CD4-positive, alpha-beta T cell treated with Interleukin-17A for 4 hours (primary cell): ENCODE measurements around the gene MALRD1.

Experiments used
- DNase-seq: peaks from one replicate; pipeline ENCODE4 v3.0.0-alpha.2; 2020; ENCODE audit warnings: mixed read lengths

MALRD1 gene

DNA sequence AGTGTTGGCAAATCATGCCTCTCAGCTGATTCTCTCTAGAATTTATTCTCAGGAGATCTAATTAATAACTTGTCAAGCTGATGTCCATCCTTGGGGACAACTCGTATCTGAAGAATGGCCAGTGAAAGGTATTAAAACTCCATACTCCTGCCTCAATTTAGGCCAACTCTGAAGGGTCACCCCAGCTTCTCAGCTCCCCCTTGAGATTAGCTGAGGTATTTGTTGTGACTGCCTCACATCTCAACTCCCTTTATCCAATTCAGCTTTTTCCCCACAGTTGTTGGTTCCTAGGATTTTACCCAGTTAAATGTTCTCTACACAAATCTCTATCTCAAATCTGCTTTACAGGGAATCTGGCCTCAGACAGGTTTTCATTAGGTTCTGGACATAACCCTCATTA is 182.4 kb downstream of the MALRD1 start:
- no peak for DNase-seq

DNA sequence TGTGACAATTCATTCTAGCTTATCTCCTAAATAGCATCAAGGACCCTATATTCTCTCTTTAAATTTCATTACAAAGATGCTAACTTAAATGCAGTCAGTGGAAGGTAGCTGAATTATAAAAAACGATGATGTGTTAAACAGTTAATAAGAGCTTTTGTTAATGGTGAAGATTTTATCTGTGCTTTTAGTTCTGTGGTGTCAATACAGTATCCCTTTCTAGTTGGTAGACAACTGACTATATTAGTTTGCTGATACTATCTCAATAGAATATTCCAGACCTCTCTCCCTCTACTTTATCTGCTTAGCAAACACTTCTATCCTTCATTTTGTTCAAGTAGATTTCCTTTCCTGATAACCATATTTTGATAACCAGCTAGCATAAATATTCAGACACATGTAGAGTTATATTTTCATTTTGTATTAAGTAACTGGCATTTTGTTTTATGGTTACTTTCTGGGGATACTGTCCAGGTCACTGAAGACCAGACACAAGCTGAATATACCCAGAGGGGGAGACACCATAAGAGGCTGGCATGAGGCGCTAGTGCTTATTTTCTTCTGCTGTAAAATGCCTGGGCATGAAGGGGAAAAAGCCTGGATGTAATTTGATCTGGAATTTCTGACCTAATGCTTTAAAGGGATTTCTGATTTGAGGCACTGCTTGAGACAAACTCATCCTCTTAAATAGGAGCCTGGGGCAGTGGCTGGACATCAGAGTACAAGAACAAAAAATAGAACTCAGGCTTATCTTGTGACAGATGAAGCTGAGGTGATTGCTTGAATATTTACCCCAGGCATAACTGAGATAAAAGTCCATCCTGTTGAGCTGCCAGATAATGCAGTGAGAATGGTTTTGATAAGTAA is 197.5 kb downstream of the MALRD1 start:
- DNase-seq: no peak

DNA sequence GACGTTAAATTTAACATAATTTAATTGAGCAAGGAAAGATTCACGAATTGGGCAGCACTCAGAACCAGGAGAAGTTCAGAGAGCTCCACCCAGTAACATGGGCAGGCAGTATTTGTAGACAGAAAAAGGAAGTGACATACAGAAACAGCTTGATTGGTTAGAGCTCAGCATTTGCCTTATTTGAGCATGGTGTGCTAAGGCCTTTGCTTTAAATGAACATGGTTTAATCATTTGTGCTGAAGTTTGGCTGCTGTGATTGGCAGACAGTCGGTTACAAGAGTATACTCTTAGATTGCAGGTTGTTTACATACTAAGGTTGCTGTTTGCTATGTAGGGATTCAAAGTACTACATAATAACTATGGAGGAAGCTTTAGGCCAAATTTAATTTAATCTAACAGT is 199.2 kb downstream of the MALRD1 start:
- no peak for DNase-seq

DNA sequence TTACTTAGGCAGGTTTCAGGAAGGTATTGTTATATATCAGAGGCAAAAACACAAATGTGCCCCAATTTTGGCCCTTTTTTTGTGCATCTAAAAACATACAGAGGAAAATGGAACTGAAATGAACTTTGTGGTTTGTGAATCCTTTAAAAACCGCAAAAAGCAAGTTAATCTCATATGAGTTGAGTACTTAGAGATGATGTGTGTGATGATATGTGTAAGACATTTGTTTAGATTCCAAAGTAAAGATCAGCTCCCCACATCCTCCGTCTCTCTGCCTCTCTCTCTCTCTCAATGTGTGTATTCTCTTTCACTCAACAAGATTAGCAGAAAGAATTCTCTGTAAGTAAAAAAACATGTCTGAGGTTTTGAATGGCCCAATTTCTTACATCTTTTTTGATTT is 201.9 kb downstream of the MALRD1 start:
- no peak for DNase-seq

DNA sequence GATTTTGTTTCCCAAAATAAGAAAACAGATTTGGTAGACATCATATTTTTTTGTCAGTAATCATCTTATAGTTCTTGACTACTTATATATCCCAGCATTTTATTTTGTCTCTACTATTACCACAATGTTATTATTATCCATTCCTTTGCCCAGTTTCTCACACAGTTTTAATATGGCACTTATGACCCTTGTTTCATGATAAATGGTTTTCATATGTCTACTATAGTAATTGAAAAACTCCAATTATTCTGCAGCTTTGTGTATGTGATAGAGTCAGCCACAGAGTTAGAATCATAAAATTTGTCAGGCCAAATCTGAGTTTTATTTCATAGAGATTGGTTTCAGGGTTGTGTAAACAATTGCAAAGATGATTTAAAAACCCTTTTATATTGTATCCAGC is 203.9 kb downstream of the MALRD1 start:
- no peak for DNase-seq

DNA sequence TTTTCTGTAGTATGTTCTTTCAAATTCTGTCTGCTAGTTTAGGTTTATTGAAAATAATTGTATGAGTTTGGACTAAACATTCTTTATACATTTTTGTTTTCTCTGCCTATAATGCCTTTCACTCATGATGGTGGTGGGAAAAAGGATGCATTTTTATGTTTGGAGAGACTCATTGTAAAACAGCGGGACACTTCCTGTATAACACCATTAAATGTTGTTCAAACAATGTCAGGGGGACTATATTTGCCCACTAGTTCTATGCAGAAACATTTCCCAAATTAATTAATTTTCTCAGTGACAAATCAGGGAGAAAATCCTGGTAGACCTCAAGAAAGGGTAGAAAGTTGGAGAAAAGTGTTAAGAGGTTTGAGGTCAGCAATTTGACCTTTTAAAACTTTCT is 207.7 kb downstream of the MALRD1 start:
- no peak for DNase-seq

DNA sequence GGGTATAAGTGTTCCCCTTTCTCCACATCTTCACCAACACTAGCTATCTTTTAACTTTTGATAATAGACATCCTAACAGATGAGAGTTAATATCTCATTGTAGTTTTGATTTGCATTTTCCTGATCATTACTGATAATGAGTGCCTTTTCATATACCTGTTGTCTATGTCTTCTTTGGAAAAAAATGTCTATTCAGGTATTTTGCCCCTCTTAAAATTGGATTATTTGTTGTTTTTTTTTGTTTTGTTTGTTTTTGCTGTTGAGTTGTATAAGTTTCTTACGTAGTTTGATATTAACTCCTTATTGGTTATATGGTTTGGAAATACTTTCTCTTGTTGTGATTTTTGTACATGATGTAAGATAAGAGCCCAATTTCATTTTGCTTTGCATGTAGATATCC is 214.7 kb downstream of the MALRD1 start:
- DNase-seq: no peak

DNA sequence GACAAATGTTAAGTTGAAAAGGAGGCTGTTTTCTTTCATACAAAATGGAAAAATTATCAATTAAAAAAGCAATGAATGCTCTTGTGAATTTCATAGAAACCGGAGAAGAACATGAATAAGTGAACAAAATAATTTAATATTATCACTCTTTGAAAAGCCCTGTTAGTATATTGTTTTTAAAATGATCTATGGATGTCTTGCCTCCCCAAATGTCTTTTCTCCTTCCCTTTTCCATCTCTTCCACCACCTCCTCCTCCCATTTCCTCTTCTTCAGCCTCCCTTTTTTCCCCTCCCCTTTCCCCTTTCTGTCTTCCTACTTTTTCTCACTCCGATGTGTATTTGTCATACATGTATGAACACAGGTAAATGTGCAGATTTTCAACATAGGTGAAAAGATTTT is 234.7 kb downstream of the MALRD1 start:
- DNase-seq: no peak

DNA sequence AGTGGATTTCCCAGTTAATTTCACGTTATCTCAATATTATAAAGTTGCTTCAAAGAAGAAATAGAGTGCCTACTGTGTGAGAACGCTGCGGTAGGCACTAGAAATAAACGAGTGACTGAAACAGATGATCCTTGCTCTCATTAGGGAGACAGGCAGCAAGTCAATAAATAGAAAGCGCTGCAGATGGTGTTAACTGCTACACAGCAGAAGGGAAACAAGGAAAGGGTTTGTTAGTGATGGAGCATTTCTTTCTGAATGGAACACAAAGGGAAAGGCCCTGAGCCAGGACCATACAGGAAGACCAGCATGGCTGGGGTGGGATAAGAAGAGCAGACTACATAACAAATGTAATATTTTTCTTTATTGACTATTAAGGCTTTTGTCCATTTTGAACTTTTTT is 235.2 kb downstream of the MALRD1 start:
- no peak for DNase-seq

DNA sequence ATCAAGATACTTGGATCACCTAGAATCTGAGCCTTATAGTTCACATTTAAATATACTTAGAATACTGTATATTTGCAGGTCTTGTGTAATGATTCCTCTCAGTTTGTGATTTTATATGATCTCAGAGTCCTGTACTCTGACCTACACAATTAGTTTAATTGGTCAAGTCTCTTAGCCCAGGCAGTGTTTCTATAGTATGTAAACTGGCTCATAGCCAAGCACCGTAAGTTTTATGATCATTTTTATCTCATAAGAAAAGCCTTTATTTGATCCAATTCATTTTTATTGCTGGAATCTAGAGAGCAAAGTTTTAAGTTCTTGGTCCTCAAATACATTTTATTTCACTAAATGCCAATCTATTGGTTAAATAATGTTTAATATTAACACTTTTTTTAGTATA is 242.2 kb downstream of the MALRD1 start:
- DNase-seq: no peak

DNA sequence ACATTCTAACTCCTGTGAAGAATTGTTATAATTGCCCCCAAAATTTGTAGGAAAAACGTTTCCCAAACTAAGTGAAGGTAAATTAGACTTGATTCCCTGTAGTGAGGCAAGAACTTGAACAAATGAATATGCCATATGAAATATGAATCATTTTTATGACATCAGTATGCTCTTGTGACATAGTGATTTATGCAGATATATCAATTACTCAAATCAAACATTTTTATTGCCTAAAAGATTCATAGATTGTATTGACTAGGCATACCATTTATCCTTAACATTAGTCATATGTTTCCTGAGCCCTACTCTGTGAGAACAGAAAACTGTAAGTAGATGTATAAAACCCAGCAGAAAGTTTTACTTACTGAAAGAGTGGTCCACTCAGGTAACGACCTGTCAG is 245.6 kb downstream of the MALRD1 start:
- DNase-seq: no peak

DNA sequence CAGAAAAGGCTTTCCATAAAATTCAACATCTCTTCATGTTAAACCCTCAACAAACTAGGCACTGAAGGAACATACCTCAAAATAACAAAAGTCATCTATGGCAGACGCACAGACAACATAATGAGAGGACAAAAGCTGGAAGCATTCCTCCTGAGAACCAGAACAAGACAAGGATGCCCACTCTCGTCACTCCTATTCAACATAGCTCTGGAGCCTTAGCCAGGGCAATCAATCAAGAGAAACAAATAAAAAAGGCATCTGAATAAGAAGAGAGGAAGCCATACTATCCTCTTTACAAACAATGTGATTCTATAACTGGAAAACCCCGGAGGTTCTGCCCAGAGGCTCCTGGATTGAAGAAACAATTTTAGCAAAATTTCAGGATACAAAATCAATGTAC is 251.0 kb downstream of the MALRD1 start:
- DNase-seq: no peak

DNA sequence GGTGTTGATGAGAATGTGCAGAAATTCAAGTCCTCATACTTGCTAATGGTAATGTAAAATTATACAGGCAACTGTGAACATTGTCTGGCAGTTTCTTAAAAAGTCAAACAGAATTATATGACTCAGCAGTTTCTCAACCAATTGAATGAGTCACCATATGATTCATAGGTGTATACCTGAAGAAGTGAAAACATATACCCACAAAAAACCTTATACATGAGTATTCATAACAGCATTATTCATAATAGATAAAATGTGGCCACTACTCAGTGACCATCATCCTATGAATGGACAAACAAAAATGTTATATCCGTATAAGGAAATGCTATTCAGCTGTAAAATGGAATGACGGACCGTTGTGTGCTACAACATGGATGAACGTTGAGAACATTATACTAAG is 253.5 kb downstream of the MALRD1 start:
- no peak for DNase-seq

DNA sequence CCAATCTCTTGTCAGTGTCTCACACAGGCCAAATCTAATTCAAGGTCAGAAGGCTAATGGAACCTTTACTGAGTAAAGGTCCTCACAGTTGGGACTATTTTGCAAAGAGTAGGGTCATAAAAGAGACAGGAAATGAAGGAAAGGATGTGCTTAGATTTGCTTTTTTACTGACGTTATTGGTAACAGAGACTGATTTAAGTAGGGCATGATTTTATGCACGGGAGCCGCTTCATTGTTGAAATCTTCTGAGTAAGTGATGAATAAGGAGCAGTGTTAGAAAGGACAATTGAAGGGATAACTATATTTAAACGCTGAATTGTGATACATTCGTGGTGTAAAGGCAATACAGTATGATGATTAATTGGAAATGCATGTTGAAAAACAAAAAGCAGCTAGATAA is 261.5 kb downstream of the MALRD1 start:
- no peak for DNase-seq

DNA sequence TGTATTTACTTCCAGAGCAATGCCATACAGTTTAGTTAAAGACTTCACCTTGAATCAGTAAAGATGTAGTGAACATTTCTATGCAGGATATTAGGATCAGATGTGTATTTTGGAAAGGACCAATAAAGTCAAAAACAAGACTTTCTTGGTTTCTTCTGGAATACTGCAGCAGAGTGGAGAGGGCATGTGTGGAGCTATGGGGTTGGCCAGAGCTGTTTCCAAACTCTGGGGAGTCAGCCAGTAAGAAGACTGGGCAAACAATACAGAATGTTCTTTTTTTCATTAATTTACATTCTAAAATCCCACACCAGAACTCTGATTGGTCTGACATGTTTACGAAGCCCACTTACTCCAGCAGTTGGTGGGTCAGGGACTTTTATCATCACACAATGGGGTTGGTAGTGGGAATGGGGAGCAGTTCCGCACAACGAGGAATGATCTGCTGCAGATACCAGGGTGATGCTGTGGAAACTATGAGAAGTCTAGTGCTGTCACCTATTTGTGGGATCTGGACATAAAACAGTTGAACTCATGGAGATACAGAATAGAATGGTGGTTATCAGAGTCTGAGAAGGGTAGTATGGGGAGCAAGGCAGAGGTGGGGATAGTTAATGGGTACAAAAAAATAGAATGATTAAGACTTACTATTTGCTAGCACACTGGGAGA is 267.7 kb downstream of the MALRD1 start:
- no peak for DNase-seq

DNA sequence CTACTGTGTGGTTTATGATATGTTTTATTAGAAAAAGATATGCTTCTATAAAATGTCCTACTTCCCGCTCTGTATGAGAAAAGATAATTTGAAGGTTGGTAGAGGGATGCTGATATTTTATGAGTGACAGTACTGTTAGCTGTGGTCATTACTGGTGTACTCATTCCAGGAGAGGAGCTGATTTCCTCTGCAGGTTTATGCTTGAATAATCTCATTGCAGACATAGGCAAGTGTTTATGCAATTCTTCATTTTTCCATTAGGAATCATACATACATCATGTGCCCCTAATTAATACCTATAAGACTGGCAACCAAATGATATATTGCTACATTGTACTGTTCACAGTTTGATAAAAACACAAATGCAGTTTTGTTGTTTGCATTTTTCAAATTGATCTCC is 269.4 kb downstream of the MALRD1 start:
- DNase-seq: no peak

DNA sequence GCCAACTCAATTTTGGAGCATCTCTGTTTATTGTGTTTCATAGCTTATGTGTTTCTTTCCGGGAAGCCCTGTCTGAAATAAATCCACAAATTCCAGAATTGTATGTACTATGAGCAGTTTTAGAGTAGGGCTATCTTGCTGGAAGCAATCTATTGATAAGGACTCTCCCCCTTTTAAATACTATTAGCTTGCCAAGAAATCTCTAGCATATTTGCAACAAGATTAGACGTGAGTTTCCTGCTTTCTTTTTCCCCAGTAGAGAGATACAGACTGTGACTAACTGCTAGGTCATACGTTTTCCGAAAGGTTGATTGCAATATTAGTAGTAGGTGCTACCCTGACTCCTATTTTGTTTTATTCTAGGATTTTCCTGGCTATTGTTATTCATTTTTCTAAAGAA is 277.0 kb downstream of the MALRD1 start:
- no peak for DNase-seq

DNA sequence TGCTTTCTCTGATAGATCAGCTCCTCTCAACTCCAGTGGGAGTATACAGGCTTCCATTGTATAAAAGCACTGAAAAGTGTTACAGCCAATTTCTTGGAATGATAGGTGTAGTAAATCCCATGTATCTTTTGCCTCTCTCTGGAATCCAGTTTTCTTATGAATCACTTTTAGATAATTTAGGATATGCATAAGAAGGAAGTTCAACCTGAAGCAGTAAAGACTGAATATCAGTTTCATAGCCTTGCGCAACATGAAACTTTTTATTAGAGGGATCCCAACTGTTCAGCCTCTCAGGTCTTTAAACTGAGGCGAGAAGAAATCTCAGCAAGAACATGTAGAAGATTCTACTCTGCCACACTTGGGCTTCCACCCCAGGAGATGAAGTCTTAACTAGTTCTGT is 280.0 kb downstream of the MALRD1 start:
- DNase-seq: no peak

DNA sequence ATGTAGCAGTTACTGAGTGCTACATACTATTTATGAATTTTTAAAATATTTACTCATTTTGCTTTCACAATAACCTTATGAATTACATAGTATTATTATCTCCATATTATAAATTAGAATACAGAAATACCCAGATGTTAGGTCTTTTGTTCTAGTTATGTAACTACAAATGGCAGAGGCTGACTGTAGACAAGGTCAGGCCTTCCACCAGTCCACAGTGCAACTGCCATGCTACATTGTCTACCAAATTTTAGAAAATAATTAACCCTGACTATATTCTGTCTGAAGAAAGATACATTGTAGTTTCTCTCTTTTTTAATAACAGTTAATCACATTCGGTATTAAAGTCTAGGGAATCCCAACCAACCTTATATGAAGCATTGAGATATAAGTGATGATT is 280.9 kb downstream of the MALRD1 start:
- DNase-seq: no peak

DNA sequence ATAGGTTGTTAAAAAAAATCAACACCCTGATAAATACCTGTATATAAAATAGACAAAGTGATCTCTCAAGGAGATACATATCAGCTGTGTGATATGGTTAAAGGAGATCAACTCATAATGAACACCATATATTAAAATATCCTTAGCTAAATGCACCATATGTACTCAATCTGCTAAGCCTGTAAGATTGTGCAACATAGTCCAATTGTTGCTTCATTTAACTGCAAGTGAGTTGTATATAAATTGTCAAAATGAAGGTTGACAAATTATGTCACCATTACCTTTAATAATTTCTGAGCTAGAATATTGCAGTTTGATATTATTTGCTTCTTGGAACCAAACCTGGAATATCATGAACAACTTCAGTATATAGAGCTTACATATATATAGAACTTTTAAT is 283.7 kb downstream of the MALRD1 start:
- no peak for DNase-seq

DNA sequence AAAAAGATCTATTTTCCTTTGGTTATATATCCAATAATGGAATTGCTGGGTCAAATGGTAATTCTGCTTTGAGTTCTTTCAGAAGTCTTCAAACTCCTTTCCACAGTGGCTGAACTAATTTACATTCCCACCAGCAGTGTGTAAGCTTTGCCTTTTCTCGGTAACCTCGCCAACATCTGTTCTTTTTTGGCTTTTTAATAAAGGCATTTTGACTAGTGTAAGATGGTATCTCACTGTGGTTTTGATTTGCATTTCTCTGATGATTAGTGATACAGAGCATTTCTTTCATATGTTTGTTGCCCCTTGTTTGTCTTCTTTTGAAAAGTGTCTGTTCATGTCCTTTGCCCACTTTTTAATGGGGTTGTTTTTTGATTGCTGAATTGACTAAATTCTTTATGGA is 285.0 kb downstream of the MALRD1 start:
- DNase-seq: no peak

DNA sequence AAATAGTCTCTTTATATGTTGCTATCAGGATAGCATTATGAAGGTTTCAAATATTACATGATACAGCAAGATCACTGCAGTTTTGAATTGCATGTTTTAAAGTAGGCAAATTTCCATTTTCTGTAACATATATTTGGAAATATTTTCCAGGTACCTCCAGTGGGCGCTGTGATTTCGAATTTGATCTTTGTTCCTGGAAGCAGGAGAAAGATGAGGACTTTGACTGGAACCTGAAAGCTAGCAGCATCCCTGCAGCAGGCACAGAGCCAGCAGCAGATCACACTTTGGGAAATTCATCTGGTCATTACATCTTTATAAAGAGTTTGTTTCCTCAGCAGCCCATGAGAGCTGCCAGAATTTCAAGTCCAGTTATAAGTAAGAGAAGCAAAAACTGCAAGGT is 299.0 kb downstream of the MALRD1 start:
- DNase-seq: no peak

DNA sequence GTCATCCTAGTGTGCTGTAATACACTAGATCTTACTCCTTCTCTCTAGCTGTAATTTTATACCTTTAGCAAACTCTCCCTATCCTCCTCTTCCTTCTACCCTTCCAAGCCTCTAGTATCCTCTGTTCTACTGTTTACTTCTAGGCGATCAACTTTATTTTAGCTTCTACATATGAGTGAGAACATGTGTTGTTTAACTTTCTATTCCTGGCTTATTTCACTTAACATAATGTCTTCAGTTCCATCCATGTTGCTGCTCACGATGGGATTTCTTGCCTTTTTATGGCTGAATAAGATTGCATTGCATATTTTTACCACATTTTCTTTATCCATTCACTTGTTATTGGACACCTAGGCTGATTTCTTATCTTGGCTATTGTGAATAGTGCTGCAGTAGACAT is 318.6 kb downstream of the MALRD1 start:
- no peak for DNase-seq

DNA sequence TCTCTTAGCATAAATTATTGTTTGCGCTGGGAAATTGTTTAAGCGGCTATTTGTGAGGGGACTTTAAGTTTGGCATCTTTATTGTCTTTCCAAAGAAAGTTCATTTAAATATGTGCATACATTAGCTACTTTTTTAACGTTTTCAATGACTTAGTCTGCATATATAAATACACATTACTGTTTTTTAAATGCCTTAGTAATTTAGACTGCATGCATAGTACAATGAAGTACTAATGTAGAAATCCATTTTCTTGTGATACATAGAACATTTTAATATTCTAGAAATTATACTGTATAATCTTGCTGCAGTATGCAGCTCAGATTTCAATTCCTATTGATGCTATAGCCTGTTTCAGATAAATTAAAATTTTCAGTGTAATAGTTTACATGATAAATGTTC is 325.4 kb downstream of the MALRD1 start:
- DNase-seq: no peak
